Activated B cell treated with CpG ODN at 0.5 μM for 24 hours (primary cell): ENCODE measurements around the gene DNAH3. TPM values are rescaled to one million over a fixed set of nuclear protein-coding genes. Genes with fewer than 3 reads are reported as not detected.

Experiments
- ATAC-seq: fragments of 200-7000 bp; cut with Tn5 transposase; one replicate; pipeline ENCODE4 v1.10.0; 2021; ENCODE audit warnings: low read depth, mild to moderate bottlenecking, moderate library complexity
- CTCF ChIA-PET: fragments of 350-600 bp; sonication (Branson Sonifier 250); formaldehyde crosslinking; loops from one replicate; lab custom pipeline; 2021; ENCODE audit warnings: antibody characterized with exemption; lab: Charles Lee
- POLR2A ChIA-PET: fragments of 350-600 bp; sonication (Branson Sonifier 250); formaldehyde crosslinking; loops from one replicate; lab custom pipeline; 2021; ENCODE audit warnings: antibody characterized with exemption; lab: Charles Lee
- DNase-seq: peaks from one replicate; pipeline ENCODE4 v3.0.0; 2022
- H3K27ac Mint-ChIP-seq: one replicate; pipeline ENCODE4 v1.8.0; 2020; ENCODE audit warnings: mixed read lengths
- H3K27me3 Mint-ChIP-seq: one replicate; pipeline ENCODE4 v1.8.0; 2021; ENCODE audit warnings: mixed read lengths
- H3K36me3 Mint-ChIP-seq: one replicate; pipeline ENCODE4 v1.8.0; 2021; ENCODE audit warnings: low read depth, mixed read lengths
- H3K4me1 Mint-ChIP-seq: one replicate; pipeline ENCODE4 v1.8.0; 2021; ENCODE audit warnings: mixed read lengths
- H3K4me3 Mint-ChIP-seq: one replicate; pipeline ENCODE4 v1.8.0; 2020; ENCODE audit warnings: mild to moderate bottlenecking, mixed read lengths
- H3K9me3 Mint-ChIP-seq: one replicate; pipeline ENCODE4 v1.8.0; 2020; ENCODE audit warnings: mixed read lengths
- intact Hi-C: fragments of 100-400 bp; cut with micrococcal nuclease; formaldehyde crosslinking; loops from one replicate; pipeline ENCODE4 v1.15.1; 2024
- total RNA-seq: library from RNA; stranded (reverse); gene quantifications from 2 replicates; pipeline ENCODE4 v1.2.3, GENCODE V29; 2022
- TF ChIP-seq, protein P1 (sequence below): fragments of 200-600 bp; IDR thresholded peaks from one replicate; pipeline ENCODE4 v1.8.0; 2022; ENCODE audit warnings: antibody characterized with exemption, mild to moderate bottlenecking

Gene DNAH3
- total RNA-seq, 1 donor from 2014 or later, result not detected

DNA sequence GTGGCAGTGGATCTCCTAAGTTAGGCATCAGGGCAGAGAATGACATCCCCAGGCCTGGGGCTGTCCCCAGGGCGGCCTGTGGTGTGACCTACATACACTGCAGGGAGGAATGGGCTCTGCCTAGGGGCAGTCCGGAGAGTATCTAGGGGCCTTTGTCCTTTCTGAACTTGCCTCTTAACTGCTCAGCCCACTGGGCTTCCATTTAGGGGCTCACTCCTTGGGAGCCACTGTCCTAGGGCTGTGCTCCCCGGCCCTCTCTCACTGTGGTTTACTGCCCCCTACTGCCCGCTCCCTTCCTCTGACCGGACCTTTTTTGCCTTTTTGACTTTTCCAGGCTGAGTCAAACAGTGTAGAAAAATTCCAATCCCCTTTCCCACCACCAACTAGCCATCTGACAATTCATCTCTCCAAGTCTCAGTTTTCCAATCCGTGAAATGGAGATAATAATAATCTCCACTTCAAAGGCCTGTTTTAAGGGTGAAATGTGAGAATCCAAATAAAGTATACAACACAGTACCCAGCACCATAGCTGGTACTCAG is 66.8 kb downstream of the DNAH3 start:
- intact Hi-C loops, result loop anchor here (1.0 to 10.0 kb wide), 3 partner anchors 233 to 1176 kb away; no protein-coding TSS in a partner anchor
- peaks cover 4% of the 10 kb centered on the region for H3K27me3 Mint-ChIP-seq
- no peak overlapping the region for H3K4me3 Mint-ChIP-seq
- ChIA-PET POLR2A (no interaction called here), CTCF (interaction anchor here (0.8 to 2.9 kb wide), 4 partner anchors 229 to 251 kb away, joined by 3 to 34 read pairs (median 3); no protein-coding TSS in a partner anchor)
- peak; percentile 18 for DNase-seq
- H3K9me3 Mint-ChIP-seq, result no peaks in the 10 kb centered on the region
- H3K27ac Mint-ChIP-seq, result no peak overlapping the region
- ATAC-seq, result peak; percentile 47
- no peaks in the 10 kb centered on the region for H3K36me3 Mint-ChIP-seq
- TF ChIP-seq, protein P1, sequence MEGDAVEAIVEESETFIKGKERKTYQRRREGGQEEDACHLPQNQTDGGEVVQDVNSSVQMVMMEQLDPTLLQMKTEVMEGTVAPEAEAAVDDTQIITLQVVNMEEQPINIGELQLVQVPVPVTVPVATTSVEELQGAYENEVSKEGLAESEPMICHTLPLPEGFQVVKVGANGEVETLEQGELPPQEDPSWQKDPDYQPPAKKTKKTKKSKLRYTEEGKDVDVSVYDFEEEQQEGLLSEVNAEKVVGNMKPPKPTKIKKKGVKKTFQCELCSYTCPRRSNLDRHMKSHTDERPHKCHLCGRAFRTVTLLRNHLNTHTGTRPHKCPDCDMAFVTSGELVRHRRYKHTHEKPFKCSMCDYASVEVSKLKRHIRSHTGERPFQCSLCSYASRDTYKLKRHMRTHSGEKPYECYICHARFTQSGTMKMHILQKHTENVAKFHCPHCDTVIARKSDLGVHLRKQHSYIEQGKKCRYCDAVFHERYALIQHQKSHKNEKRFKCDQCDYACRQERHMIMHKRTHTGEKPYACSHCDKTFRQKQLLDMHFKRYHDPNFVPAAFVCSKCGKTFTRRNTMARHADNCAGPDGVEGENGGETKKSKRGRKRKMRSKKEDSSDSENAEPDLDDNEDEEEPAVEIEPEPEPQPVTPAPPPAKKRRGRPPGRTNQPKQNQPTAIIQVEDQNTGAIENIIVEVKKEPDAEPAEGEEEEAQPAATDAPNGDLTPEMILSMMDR, result no peak
- no peaks in the 10 kb centered on the region for H3K4me1 Mint-ChIP-seq

DNA sequence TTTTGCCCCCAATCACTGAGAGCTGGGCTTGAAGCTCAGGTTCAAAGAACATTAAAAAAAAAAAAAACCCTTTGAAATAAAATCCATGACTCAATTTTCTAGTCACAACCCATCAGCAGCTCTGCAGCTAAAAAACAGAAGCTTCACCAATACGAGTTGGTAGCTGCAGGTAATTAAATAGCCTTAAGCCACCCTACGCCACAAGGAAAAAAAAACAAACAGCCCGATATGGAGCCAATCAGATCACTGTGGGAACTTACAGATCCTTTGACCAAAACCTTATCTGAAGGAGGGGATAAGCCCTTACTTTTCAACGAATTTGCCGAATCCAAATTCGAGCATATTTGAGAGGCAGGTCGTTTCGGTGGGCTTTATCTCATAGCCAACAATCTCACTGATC is 69.3 kb downstream of the DNAH3 start:
- Mint-ChIP-seq H3K27ac (no peak overlapping the region), H3K36me3 (no peaks in the 10 kb centered on the region), H3K4me3 (no peak overlapping the region), H3K27me3 (no peaks in the 10 kb centered on the region), H3K9me3 (no peaks in the 10 kb centered on the region), H3K4me1 (no peaks in the 10 kb centered on the region)
- ATAC-seq (no peak), DNase-seq (no peak)
- ChIA-PET CTCF (interaction anchor here (1.6 to 1.7 kb wide), 2 partner anchors 229 to 232 kb away, joined by 6 to 9 read pairs; no protein-coding TSS in a partner anchor), POLR2A (no interaction called here)
- TF ChIP-seq, protein P1, result no peak
- intact Hi-C loops, result loop anchor here (5.0 to 10.0 kb wide), 2 partner anchors 307 to 1174 kb away; no protein-coding TSS in a partner anchor

DNA sequence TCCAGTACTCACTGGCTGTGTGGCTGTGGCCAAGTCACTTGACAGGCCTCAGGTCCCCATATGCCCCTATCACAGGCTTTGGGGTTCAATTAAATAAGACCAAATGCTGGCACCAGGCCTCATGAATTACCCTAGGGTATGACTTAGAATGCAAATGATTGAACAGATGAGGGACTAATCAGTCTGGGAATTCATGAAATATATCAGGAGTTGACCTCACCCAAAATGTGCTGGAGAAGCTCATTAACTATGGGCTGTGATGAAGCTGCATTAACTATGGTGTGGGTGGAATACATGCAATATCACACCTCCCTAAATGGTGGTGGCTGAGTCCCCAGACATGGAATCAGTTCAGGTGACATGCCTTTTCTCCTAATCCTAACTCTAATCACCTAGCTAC is 72.1 kb downstream of the DNAH3 start:
- no peaks in the 10 kb centered on the region for H3K4me1 Mint-ChIP-seq
- no peaks in the 10 kb centered on the region for H3K36me3 Mint-ChIP-seq
- DNase-seq (no peak), ATAC-seq (no peak)
- intact Hi-C loops, result no loop called here
- POLR2A ChIA-PET, result no interaction called here
- H3K9me3 Mint-ChIP-seq, result no peaks in the 10 kb centered on the region
- no peak overlapping the region for H3K4me3 Mint-ChIP-seq
- no peak overlapping the region for H3K27ac Mint-ChIP-seq
- H3K27me3 Mint-ChIP-seq, result peaks cover 3% of the 10 kb centered on the region
- CTCF ChIA-PET, result no interaction called here
- TF ChIP-seq, protein P1, result no peak

DNA sequence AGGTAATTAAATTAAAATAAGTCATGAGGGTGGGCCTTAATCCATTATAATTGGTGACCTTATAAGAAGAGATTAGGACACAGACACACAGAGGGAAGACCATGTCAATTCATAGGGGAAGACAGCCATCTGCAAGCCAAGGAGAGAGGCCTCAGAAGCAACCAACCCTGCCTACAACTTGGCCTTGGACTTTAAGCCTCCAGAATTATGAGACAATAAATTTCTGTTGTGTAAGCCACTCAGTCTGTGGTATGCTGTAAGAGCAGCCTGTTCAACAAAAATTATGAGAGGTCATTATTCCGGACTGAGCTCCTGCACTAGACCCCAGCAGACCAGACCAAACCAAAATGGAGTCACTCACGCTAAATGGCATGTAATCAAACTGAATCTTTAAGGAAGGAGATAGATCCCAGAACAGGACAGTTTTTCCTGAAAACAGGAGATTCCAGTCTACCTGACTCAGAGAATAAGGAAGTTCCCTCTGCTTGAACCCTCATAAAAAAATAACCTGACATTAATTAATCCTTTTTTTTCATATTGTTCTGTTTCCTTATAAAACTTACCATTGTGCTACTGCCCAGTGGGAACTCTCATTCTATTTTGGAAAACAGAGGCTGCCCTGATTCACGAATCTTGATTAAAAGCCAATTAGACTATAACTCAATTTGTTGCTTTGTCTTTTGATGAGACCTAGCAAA is 74.3 kb downstream of the DNAH3 start:
- POLR2A ChIA-PET, result no interaction called here
- ATAC-seq (no peak), DNase-seq (no peak)
- CTCF ChIA-PET, result no interaction called here
- H3K36me3 Mint-ChIP-seq, result no peaks in the 10 kb centered on the region
- no peaks in the 10 kb centered on the region for H3K4me1 Mint-ChIP-seq
- intact Hi-C loops, result no loop called here
- H3K9me3 Mint-ChIP-seq, result no peaks in the 10 kb centered on the region
- TF ChIP-seq, protein P1, result no peak
- no peak overlapping the region for H3K27ac Mint-ChIP-seq
- no peak overlapping the region for H3K4me3 Mint-ChIP-seq
- H3K27me3 Mint-ChIP-seq, result peaks cover 3% of the 10 kb centered on the region

DNA sequence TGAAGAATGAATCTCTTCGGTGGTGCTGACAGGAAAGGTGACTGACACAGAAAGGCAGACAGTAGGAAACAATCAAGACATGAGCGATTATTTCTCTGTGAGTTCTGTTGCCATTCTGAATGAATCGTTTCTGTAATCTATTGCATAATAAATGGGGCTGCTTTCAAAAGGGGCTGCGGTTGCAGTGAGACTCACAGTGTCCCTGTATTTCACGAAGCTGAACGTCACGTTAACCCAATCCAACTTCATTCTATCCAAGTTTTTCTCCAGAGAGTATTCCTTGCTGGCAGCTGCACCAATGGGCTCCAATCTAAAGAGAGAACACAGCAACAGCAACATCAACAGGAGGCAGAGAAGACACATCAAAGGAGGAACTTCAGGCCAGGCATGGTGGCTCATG is 75.4 kb downstream of the DNAH3 start:
- ATAC-seq (no peak), DNase-seq (no peak)
- TF ChIP-seq, protein P1, result no peak
- Mint-ChIP-seq H3K27me3 (peaks cover 3% of the 10 kb centered on the region), H3K27ac (no peak overlapping the region), H3K4me3 (no peak overlapping the region), H3K36me3 (no peaks in the 10 kb centered on the region), H3K9me3 (no peaks in the 10 kb centered on the region), H3K4me1 (no peaks in the 10 kb centered on the region)
- intact Hi-C loops, result no loop called here
- CTCF ChIA-PET, result no interaction called here
- POLR2A ChIA-PET, result no interaction called here
